Gastrocnemius medialis (tissue), 4 donors: Measurements from ENCODE around the gene AKR1B15. TPM values are rescaled to one million over a fixed set of nuclear protein-coding genes. Genes with fewer than 3 reads are reported as not detected.
"Not testable (repeated sequence)": the region's sequence is repeated elsewhere in the genome, so short reads cannot be mapped to it uniquely, and the experiment has no call there.

Experiments used
- ATAC-seq, 2 donors: fragments of 150-250 bp; one replicate each; pipeline ENCODE4 v1.9.1; 2016
- DNase-seq, 2 donors: peaks; one replicate each; pipeline ENCODE4 v3.0.0-alpha.2; 2019
- H3K27ac ChIP-seq, 4 donors: fragments of 200-600 bp; sonication (generic); 1 replicate in 1 of 4; 2 replicates in 3 of 4; pipeline ENCODE4 v1.5.1; 2016 to 2018; ENCODE audit warnings: mild to moderate bottlenecking in 2 of 4, moderate library complexity in 1 of 4
- H3K27me3 ChIP-seq, 3 donors: fragments of 200-600 bp; sonication (generic) in 2 of 3; 1 replicate in 1 of 3; 2 replicates in 2 of 3; pipeline versions ENCODE4 v1.5.1 to v1.6.0; 2016 to 2019; ENCODE audit warnings: mild to moderate bottlenecking in 1 of 3, moderate library complexity in 1 of 3
- H3K36me3 ChIP-seq, 2 donors: fragments of 200-600 bp; sonication (generic) in 1 of 2; one replicate each; pipeline ENCODE4 v1.5.1; 2017 to 2018
- H3K4me1 ChIP-seq, 2 donors: fragments of 200-600 bp; sonication (generic) in 1 of 2; one replicate each; pipeline ENCODE4 v1.5.1; 2016 to 2017; ENCODE audit warnings: mild to moderate bottlenecking in 2 of 2
- H3K4me3 ChIP-seq, 4 donors: fragments of 200-600 bp; sonication (generic) in 3 of 4; 1 replicate in 1 of 4; 2 replicates in 3 of 4; pipeline ENCODE4 v1.5.1; 2016 to 2019; ENCODE audit warnings: mild to moderate bottlenecking in 2 of 4
- H3K9me3 ChIP-seq, 3 donors: fragments of 200-600 bp; sonication (generic) in 2 of 3; 1 replicate in 1 of 3; 2 replicates in 2 of 3; pipeline ENCODE4 v1.5.1; 2016 to 2019
- POLR2A ChIP-seq, 2 donors: fragments of 450-650 bp; IDR thresholded peaks; one replicate each; pipeline ENCODE4 v1.6.1; 2017; ENCODE audit warnings: antibody characterized with exemption in 2 of 2, mild to moderate bottlenecking in 2 of 2, moderate library complexity in 2 of 2
- in situ Hi-C, 4 donors: fragments of 200-750 bp; cut with MboI; loops; one replicate each; pipeline versions ENCODE4 v1.15.0 to v1.8.0; 2017; ENCODE audit warnings: low sequenced_read_pairs in 4 of 4
- intact Hi-C: fragments of 100-400 bp; cut with DNase I; formaldehyde crosslinking; loops from one replicate; pipeline ENCODE4 v1.15.1; 2023; ENCODE audit warnings: low total_unique reads
- total RNA-seq, 4 donors: library from RNA; depleted of rRNA; stranded (reverse); fragments of >200 nt; gene quantifications; one replicate each; pipeline versions ENCODE4 v1.1.0 to v1.2.3, GENCODE V29; 2016
- TF ChIP-seq, protein P1 (sequence below), 5 experiments: fragments of 450-650 bp in 3 of 5; fragments of 200-600 bp in 2 of 5; sonication (generic) in 2 of 5; IDR thresholded peaks in 4 of 5; conservative IDR thresholded peaks in 1 of 5; 1 replicate in 4 of 5; 2 replicates in 1 of 5; pipeline ENCODE4 v1.5.1; 2016 to 2019; ENCODE audit warnings: antibody characterized with exemption in 5 of 5, mild to moderate bottlenecking in 3 of 5, moderate library complexity in 3 of 5

AKR1B15 gene
- total RNA-seq, 4 donors from 2014 or later: 1.9 to 77.5 (median 10.3) TPM

DNA sequence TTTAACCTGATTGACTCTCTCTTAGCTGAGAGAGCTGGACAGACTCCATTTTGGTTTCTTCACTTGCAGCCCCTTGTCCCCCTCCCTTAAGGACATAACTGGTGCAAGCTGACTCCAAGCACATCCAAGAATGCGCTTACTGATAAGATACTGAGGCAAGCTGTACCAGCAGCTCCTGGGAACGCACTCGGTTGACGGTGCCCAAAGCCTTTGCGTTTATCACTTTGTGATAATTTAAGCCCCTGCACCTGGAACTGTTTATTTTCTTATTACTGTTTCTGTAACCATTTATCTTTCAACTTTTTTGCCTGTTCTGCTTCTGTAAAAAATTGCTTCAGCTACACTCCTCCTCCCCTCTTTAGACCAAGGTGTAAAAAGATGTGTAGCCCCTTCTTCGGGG is 8.5 kb downstream of the AKR1B15 start:
- in situ Hi-C loops: no loop called here
- intact Hi-C loops: no loop called here
- H3K4me3 ChIP-seq: no peak overlapping the region

DNA sequence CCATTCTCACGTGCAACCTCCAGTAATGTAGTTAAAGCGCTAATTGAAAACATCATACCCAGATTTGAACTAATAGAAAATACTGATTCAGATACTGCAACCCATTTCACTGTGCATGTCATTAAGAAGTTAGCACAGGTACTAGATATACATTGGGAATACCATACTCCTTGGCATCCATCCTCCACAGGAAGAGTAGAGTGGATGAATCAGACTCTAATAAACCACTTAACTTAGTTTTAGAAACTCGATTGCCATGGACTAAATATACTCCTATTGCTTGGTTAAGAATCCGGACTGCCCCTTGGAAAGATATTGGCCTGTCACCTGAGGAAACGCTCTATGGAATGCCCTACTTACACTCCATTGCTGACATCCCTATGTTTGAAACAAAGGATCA is 9.5 kb downstream of the AKR1B15 start:
- Histone ChIP-seq H3K27me3 (no peaks in the 10 kb centered on the region), H3K4me3 (no peak overlapping the region), H3K9me3 (no peaks in the 10 kb centered on the region), H3K4me1 (peaks cover 0 to 13% of the 10 kb centered on the region in 2 donors), H3K36me3 (peaks cover 0 to 18% of the 10 kb centered on the region in 2 donors), H3K27ac (no peak overlapping the region)
- DNase-seq (no peak), ATAC-seq (no peak)
- TF ChIP-seq POLR2A (IDR thresholded peaks at IDR 0.05): no peak
- TF ChIP-seq, protein P1, sequence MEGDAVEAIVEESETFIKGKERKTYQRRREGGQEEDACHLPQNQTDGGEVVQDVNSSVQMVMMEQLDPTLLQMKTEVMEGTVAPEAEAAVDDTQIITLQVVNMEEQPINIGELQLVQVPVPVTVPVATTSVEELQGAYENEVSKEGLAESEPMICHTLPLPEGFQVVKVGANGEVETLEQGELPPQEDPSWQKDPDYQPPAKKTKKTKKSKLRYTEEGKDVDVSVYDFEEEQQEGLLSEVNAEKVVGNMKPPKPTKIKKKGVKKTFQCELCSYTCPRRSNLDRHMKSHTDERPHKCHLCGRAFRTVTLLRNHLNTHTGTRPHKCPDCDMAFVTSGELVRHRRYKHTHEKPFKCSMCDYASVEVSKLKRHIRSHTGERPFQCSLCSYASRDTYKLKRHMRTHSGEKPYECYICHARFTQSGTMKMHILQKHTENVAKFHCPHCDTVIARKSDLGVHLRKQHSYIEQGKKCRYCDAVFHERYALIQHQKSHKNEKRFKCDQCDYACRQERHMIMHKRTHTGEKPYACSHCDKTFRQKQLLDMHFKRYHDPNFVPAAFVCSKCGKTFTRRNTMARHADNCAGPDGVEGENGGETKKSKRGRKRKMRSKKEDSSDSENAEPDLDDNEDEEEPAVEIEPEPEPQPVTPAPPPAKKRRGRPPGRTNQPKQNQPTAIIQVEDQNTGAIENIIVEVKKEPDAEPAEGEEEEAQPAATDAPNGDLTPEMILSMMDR (IDR thresholded peaks at IDR 0.05 in 4 of 5, conservative IDR thresholded peaks at IDR 0.05 in 1 of 5): no peak
- in situ Hi-C loops: no loop called here
- intact Hi-C loops: no loop called here

More for the DNA sequence above, 8.5 kb downstream of the AKR1B15 start:
- Histone ChIP-seq H3K4me1 (peaks cover under 1 to 4% of the 10 kb centered on the region in 2 donors), H3K36me3 (peaks cover 0 to 18% of the 10 kb centered on the region in 2 donors), H3K27me3 (no peaks in the 10 kb centered on the region), H3K9me3 (no peaks in the 10 kb centered on the region), H3K27ac (no peak overlapping the region)
- DNase-seq: no peak
- no peak for TF ChIP-seq POLR2A (IDR thresholded peaks at IDR 0.05)
- TF ChIP-seq, protein P1 (IDR thresholded peaks at IDR 0.05 in 4 of 5, conservative IDR thresholded peaks at IDR 0.05 in 1 of 5): no peak
- ATAC-seq: no peak

DNA sequence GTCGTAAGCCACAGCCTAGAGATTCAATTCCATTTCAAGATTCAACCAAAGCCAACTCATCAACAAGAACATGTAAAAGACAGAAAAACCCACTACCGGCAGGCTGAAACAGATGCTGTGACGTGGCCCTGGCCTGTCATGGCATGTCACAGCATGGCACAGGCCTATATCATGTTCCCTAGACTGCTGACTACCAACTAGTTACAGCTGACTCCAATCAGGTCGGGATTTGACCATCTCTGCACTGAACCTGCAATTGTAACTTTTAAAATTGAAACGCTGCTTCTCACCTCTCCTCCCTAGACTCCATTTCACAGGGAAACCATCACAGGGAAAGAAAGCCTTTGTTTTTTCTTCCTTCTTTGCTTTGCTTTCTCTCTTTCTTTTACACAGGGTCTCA is 12.7 kb downstream of the AKR1B15 start:
- H3K9me3 ChIP-seq, in situ Hi-C loops, DNase-seq, ATAC-seq, H3K27me3 ChIP-seq, H3K27ac ChIP-seq, H3K4me3 ChIP-seq: not testable (repeated sequence)
- intact Hi-C loops: loop anchor here (10.0 kb wide), 1 partner anchor 907 kb away; no protein-coding TSS in a partner anchor
- H3K4me1 ChIP-seq: peaks cover 0 to 14% of the 10 kb centered on the region in 2 donors
- peaks cover 0 to 13% of the 10 kb centered on the region in 2 donors for H3K36me3 ChIP-seq

DNA sequence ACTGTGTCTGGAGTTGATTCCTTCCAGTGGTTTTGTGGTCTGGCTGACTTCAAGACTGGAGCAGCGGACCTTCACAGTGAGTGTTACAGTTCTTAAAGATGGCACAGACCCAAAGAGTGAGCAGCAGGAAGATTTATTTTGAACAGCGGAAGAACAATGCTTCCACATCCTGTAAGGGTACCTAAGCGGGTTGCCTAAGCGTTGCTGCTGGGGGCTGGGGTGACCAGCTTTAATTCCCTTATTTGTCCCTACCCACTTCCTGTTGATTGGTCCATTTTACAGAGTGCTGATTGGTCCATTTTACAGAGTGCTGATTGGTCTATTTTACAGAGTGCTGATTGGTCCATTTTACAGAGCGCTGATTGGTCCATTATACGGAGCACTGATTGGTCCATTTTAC is 13.2 kb downstream of the AKR1B15 start:
- TF ChIP-seq POLR2A (IDR thresholded peaks at IDR 0.05): no peak
- TF ChIP-seq, protein P1 (IDR thresholded peaks at IDR 0.05 in 4 of 5, conservative IDR thresholded peaks at IDR 0.05 in 1 of 5): no peak
- intact Hi-C loops: loop anchor here (10.0 kb wide), 1 partner anchor 907 kb away; no protein-coding TSS in a partner anchor
- in situ Hi-C loops: no loop called here

DNA sequence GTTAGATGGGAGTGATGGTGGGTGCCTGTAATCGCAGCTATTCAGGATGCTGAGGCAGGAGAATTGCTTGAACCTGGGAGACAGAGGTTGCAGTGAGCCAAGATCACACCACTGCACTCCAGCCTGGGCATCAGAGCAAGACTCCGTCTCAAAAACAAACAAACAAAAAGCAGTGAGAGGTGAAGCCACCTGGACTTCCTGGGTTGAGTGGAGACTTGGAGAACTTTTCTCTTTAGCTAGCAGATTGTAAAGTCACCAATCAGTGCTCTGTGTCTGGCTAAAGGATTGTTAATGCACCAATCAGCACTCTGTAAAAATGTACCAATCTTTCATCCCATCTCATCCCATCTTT is 14.5 kb downstream of the AKR1B15 start:
- intact Hi-C loops: loop anchor here (10.0 kb wide), 1 partner anchor 909 kb away; no protein-coding TSS in a partner anchor

More for the DNA sequence above, 13.2 kb downstream of the AKR1B15 start:
- H3K4me1 ChIP-seq: peaks cover 0 to 14% of the 10 kb centered on the region in 2 donors
- no peaks in the 10 kb centered on the region for H3K9me3 ChIP-seq
- H3K36me3 ChIP-seq: peaks cover 0 to 13% of the 10 kb centered on the region in 2 donors
- DNase-seq (no peak), ATAC-seq (no peak)
- no peak overlapping the region for H3K27ac ChIP-seq
- no peaks in the 10 kb centered on the region for H3K27me3 ChIP-seq
- no peak overlapping the region for H3K4me3 ChIP-seq

More for the DNA sequence above, 14.5 kb downstream of the AKR1B15 start:
- H3K27me3 ChIP-seq, DNase-seq, H3K4me3 ChIP-seq, H3K27ac ChIP-seq, in situ Hi-C loops, ATAC-seq, H3K9me3 ChIP-seq: not testable (repeated sequence)
- Histone ChIP-seq H3K4me1 (peaks cover 0 to 14% of the 10 kb centered on the region in 2 donors), H3K36me3 (peaks cover 0 to 14% of the 10 kb centered on the region in 2 donors)
